NCI-H2227 treated with DMSO at 0.1 percent for 48 hours (cell line): ENCODE results near the gene SLC22A1.
A peak's percentile ranks its signal among the peaks of the same experiment; 100 is the strongest.
"Not testable (repeated sequence)": the region's sequence is repeated elsewhere in the genome, so short reads cannot be mapped to it uniquely, and the experiment has no call there.

Experiments
- DNase-seq: peaks from one replicate; lab custom pipeline; 2025; lab: John Stamatoyannopoulos, UW

The SLC22A1 gene

DNA sequence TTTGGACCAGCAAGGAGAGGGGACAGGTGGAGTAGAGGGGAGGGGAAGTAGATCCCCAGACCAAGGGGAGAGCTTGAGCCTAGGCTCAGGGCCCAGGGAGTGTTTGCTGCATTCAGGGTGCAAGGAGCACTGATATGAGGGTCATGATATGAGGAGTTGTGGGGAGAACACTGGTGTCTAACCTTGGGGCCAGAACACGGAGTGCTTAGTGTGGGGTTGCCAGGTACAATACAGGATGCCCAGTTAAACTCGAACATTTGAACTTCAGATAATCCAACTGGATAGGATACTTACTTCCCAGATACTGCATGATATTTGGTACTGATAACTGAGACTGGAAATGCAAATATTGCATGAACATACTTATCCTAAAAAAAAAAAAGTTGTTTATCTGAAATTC is 2.4 kb downstream of the SLC22A1 start:
- no peak for DNase-seq

DNA sequence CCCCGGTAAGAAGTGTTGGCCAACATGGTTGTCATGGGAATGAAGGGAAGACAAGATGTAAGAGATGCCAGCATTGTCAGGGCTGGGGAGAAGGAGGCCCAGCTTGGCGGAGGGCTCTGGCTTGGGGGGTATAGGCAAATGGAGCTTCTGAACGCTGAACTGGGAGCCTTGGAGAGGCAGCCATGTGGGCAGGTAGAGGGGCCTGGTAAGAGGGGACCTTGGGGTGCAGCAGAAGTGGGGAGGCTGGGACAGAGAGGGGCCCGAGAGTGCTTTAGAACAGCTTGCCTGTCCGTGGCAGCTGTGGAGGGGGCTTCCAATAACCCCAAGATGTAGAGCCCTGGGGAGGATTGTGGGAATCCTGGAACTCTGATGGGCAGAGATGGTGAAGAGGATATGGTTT is 3.0 kb downstream of the SLC22A1 start:
- DNase-seq = no peak

DNA sequence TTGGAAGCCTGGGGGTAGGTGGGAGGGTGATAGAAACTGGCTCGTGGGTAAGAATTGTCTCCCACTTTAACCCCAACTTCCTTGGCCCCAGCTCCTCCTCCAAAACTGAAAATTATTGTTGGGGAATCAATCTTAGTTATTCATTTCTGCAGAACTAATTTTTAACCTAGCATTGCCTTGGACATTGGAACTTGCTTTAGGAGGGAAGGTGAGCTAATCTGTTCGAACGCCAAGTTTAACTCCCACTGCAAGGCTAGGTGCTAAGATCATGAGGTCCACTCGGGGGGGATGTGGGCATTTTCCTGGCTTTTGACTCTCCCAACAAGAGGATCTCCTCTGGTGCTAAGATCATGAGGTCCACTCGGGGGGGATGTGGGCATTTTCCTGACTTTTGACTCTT is 3.5 kb downstream of the SLC22A1 start:
- DNase-seq = not testable (repeated sequence)

DNA sequence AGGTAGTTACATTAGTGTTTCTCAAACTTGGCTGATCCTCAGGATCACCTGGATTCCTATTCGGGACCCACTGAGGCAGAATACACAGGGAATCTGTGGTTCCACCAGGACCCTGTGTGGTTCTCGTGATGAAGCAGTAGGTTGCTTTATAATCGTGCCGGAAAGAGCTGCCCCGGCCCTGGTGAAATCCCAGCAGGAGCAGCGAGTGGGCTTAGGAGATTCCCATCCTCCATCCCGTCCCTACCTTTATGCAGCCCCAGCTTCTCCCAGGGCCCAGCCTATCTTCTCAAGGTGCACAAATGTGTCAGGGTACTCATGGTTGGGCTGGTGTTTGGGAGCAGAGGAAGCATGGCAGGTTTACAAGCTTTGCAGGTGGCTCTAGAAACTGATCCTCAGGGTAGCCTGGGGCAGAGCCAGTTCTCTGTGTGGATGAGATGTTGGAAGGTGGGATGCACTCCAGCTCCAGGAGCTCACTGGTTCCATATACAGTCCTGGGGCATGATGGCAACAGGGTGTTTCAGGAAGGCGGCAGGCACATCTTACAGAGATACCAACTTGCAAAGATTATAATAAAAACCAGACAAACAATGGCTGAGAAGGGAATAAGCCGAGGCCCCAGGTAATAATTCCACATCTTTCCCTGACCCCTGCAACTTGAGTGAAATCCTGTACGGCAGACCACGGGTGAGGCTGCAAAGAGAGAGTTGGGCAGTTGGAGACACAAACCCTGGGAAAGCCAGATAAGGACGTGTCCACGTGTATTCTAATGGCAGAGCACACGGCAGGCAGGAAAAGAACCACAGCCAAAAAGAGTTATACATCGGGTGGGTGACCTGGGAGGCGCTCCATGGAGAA is 5.9 kb downstream of the SLC22A1 start:
- no peak for DNase-seq

DNA sequence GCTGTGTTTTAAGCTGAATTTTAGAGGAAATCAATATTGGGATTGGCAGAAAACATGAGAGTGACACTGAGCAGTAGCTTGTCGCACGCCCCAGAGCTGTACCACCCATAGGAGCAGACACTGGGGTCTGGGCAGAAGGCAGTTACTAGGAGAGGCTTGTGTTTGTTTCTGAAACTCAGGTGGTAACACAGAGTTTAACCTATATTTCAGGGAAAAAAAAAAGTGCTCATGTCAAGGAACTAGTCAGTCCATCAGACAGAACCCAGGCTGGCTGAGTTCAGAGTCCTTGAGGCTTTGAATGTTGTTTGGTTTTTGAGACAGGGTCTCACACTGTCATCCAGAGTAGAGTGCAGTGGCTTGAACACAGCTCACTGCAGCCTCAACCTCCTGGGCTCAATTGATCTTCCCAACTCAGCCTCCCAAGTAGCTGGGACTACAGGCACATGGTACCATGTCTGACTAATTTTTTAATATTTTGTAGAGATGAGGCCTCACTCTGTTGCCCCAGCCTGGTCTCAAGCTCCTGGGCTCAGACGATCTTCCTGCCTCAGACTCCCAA is 6.6 kb downstream of the SLC22A1 start:
- DNase-seq = no peak

DNA sequence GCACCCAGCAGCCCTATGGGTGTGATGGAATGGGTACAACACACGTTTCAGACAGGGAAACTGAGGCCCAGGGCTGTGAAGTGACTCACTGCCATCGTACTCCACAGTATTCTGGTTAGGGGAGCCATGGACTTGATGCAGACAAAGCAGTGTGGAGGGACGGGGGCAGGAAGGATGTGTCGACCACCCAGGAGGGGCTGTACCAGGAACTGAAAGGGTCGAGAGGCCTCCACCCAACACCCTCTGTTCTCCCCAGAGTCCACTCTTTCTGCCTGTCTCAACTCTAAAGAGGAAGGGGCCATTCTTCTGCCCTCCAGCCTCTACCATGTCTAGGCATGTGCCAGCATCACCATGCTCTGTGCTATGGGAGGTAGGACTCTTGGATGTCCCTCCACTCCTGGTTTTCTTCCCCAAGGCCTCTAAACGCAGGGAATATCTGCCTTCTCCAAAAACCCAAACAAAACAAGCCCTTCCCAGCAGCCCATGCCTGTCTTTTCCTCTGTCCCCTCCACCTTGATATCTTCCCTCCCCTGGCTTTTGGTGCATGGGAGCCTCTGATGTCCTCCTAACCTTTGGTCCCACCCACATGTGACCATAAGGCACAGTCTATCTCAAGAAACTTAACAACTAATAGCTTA is 7.4 kb downstream of the SLC22A1 start:
- no peak for DNase-seq

DNA sequence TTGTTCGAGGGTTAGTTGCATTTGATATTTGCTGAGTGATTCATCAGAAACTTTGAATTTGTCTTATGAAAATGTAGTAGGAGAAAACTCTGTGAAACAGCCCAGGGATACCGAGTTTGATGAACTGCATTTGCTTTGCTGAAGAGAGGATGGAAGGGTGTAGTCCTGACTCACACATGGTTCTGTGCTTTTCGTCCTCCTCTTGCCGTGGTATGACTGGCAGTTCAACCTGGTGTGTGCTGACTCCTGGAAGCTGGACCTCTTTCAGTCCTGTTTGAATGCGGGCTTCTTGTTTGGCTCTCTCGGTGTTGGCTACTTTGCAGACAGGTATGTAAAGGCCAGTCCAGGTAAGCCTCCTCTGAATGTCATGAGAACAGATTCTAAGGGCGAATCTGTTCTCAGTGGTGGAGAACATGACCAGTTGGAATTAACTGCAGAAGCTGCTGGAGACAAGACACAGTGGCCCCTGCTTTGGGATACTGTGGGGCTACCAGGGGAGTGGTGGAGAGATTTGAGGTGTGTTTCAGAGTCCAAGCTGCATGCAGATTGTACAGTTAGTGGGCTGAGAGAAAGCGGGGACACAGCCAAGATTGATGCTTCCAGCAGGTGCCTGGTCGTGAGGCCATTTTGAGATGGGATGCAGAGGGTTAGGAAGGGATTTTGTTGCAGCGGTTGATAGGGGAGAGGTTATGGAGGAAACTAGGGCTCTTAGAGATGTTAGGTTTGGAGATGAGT is 8.4 kb downstream of the SLC22A1 start:
- DNase-seq = no peak

DNA sequence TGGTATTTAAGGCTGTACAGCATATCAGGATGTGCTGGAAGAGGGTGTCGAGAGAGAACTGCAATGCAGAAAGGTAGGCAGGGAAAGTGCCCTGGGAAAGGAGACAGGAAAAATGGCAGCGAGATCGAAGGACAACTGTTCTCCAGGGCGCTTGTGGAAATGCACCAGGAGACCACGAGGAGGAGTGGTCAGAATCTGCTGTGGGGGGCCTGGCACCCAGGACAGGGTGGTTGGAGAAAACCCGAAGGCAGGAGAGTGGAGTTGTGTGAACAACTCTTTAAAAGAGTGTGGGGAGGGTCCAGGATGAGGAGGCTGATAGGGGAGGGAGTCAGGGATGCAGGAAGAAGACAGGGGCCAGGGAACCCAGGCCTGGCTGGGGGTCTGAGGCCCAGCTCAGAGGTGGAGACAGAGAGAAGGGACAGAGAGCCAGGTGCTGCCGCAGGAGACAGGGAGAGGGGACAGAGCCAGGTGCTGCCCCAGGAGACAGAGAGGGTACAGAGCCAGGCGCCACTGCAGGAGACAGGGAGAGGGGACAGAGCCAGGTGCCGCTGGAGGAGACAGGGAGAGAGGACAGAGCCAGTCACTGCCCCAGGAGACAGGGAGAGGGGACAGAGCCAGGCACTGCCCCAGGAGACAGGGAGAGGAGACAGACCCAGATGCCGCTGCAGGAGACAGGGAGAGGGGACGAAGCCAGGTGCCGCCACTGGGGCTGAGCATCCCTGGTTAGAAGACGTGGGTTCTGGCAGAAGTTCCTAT is 9.3 kb downstream of the SLC22A1 start:
- DNase-seq = no peak

DNA sequence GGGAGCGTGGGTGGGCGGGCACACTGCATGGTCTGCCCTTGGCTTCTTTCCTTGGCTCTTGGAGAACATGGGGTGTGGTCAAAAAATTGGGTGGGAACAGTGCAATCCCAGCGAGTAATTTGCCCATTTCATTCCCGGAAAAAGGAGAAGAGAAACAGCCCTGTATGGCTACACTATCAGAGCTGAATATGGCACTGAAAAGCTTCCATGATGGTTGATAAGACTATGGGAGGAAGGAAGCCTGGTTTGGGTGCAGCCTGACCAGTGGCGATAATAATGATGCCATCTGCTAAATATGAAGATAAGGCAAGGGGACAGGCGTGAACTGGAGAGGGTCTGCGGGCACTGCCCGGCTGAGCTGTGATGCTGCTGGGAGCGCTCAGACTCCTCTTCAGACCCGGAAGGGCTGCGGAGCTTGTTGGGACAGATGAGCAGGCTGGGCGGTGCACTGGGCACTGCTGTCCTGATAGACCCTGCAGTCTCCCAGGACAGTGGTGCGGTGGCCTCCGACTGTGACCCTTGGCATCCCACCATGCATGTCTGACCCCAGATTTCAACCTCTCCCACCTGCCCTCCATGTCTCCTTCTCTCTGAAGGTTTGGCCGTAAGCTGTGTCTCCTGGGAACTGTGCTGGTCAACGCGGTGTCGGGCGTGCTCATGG is 10.2 kb downstream of the SLC22A1 start:
- DNase-seq = no peak

DNA sequence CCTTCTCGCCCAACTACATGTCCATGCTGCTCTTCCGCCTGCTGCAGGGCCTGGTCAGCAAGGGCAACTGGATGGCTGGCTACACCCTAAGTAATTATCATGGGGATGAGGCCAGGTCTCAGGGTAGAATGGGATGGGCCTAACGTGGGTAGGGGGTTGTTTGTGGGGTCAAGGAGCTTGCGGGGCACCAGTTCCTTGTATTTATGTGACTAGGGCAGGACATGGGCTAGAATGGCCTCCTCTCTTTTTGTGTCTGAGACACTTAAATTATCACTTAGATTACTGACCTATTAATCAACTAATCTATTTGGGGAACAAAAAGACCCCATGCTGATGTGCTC is 10.7 kb downstream of the SLC22A1 start:
- no peak for DNase-seq

DNA sequence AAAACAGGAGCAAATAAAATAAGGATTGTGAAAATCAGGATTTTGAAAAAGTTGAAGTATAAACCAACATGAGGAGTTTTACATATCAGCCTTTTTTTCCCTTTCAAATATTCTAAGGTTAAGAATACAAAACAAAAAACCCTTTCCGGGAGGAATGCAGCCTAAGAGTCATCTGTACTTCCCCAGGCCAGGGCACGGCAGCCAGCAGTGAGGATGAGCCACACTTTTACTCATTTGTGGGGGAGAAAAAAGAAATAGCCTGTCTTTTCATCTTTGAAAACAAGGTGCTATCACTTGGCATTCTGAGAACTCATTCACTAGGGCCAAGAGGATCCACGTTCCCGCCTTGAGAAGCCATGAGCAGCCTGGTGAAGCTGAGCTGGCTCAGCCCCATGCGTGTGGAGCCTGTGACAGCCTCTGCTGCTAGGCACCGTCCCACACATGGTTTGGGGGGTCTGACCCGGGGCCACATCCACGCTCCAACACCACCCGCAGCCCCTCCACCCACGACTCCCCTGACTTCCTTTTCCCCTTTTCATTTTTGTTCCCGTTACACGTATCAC is 11.2 kb downstream of the SLC22A1 start:
- DNase-seq = no peak

DNA sequence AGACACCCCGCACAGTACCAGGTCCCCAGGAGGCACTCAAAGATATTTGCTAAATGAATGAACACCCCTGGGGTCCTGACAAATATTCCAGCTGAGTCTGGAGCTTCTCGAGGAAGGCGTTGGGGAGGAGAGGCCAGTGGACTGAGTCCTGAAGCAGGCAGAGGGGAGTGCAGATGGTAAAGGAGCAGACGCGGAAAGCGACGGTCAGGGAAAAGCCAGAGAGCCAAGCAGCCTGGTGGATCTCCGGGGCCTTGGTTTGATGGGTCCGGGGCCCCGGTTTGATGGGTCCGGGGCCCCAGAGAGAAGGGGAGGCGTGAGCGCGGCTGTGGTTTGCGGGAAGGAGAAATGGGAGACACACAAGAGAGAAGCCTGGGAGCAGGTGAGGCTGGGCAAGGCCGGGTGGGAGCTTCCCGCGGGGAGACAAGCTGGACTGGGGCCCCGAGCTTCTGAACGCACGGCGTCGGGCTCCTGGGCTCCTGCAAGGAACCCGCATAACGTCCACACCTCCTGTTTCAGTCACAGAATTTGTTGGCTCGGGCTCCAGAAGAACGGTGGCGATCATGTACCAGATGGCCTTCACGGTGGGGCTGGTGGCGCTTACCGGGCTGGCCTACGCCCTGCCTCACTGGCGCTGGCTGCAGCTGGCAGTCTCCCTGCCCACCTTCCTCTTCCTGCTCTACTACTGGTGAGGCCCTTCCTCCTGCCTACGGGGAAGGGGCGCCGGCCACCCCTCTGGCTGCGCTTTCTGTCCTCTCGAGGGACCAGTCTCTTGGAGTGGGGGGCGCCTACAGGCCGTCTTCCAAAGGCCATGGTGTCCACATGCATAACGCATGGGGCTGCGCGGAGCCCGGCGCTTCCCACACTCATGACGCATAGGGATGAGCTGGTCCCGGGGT is 12.1 kb downstream of the SLC22A1 start:
- DNase-seq = no peak

DNA sequence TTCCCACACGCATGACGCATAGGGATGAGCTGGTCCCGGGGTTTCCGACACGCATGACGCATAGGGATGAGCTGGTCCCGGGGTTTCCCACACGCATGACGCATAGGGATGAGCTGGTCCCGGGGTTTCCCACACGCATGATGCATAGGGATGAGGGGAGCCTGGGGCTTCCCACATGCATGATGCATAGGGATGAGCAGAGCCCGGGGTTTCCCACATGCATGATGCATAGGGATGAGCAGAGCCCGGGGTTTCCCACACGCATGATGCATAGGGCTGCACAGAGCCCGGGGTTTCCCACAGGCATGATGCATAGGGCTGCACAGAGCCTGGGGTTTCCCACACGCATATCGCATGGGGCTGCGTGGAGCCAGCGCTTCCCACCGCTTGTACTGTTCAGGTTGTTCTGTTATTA is 12.7 kb downstream of the SLC22A1 start:
- DNase-seq = not testable (repeated sequence)

DNA sequence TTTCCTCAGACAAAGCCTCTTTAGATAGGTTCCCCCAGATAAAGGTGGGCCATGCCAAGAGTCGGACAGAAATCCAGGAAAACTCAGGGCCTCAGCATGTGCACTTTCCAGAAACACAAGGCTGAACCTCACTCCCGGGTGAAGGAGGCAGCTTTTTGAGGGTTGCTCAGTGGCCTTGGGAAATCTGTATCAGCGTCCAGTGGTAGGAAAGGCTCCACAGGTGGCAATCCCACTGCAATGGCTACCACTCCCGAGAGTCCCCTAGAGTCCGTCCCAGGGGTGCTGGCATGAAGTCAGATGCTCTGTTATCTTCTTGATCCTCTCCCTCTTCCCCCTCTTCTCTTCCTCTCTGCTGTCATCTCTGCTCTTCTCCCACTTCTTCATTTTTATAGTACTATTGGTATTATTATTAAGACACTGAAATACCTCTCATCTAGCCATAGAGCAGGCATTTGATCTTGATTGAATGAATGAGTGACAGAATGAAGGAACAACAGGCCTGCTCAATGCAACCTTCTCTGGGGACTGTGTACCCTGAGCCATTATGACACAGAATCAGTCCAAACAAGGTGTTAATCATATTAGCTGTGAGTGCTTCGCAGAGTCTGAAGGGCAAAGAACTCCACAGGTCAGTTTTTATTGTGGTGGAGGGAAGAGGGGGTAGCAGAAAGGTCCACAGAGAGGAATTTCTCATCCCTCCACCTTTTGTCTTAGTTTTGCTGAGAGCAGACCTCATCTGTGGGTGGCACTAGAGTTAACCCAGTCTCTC is 13.3 kb downstream of the SLC22A1 start:
- no peak for DNase-seq

DNA sequence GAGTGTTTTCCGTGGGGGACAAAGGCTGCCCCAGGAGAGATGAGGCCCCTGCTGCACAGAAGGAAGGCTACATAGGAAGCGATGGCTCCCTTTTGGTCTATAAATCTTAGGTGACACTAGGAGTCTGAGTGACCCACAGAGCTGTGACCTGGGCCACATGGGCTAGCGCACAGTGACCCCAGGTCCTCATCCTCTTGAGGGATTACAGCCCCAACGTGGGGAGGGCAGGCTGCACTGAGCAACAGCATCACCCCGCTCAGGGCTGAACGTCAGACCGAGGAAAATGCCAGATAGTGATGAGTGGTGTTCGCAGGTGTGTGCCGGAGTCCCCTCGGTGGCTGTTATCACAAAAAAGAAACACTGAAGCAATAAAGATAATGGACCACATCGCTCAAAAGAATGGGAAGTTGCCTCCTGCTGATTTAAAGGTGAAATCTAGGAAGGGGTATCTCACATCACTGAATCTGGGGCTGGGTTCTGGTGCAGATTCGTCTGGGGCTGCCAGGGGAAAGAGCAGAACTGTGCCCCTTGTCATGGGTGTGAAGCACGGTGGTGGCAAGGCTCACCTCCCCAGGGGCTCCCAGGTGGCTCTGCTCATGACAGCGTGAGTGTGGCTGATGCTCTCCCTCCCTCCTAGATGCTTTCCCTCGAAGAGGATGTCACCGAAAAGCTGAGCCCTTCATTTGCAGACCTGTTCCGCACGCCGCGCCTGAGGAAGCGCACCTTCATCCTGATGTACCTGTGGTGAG is 14.5 kb downstream of the SLC22A1 start:
- no peak for DNase-seq

DNA sequence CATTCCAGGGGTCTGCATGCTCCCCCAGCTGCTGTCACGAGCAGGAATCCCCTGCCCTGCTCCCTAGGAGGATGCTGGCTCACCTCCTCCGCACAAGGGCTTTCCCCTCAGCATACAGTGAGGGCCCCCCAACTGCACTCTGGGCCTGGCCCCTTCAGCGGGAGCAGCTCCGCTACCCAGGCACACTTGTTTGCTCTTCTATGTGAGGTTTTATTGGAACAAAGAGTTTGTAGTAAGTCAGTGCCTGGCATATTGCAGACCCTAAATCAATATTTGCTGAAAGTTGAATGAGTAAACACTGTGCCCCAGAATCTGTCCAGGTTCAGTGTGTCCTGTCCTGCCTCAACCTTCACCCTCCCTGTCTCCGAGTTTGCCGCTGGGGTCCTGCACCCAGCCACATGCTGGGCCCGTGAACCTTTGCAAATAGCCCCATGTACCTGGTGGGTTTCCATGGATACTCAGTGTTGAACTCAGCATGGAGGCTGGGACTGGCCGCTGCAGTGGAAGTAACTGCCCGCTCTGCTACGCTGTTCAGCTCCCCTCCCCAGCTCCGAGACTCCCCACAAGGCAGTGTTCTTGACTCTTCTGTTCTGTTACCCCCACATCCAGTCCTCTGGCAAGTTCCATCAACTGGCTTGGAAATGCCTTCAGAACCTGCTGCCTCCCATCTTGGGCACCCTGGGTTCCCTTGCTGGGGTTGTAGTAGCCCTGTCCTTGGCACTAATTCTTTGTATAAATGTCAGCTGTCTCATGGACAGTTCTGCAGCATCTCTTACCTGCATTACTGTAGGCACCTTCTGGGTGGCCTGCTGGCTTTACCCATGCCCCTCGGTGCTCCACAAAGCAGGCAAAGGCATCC is 15.7 kb downstream of the SLC22A1 start:
- DNase-seq = no peak

DNA sequence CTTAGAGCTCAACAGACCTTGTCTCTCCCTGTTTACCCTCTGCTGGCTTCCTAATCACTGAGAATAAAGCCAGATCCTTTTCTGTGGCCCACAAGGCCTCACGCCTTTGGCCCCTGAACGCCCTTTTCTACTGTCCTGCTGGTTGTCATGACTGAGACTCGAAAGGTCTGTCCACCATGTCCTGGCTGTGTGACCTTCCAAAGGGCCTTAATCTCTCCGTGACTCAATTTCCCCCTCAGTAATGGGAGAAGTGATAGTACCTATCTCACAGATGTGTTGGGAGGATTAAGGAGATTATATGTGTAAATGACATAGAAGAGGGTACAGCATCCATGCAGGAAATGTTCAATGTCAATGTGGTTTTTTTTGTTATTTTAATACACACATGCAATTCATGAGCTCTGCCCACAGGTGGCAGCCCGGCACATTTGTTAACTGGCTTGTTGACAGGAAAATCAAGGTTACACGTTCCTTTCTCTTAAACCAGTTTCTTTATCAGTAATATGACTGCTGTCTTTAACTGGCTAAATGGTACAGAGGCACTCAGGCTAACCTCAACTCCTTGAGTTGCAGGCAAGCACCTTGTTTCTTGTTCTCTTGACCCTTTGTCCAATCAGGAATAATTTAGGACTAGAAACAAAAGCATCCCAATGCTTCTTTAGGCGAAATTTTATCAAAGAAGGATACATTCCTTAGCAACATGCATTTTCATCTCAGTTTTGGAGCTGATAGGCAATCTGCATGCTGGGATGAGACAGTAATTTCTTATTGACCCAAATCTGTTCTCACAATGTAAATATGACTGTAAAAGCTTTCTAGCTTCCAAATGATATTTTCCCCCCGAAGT is 16.6 kb downstream of the SLC22A1 start:
- peak; percentile 4 for DNase-seq
